ENCODE measurements around the gene NLRC5.
"Not testable (repeated sequence)": the region's sequence is repeated elsewhere in the genome, so short reads cannot be mapped to it uniquely, and the experiment has no call there.

NLRC5 gene

DNA sequence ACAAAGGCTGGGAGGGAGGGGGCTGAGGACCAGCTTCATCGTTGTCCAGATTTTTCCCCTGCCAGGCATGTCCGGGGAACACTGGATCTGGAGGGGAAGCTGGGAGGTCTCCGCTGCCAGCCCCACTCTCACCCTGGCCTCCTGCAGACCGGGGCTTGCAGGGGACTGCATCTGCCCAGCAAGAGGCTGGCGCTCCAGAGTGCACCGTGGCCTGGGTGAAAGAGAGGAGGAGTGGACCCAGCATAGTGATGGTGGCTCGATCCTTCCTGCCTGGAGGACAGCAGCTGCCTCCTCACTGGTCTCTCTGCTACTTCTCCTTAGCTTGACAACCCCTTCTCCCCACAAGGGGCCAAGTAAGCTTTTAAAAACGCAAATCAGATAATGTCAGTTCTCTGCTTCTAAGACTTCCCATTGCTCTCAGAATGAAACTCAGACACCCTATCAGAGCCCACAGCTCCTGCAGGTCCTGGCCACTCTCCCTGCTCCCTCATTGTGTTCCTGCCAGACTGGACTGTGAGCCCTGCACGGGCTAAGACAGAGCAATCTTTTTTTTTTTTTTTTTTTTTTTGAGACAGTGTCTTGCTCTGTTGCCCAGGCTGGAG is 118.1 kb downstream of the NLRC5 start:
- DNase-seq: no peak

DNA sequence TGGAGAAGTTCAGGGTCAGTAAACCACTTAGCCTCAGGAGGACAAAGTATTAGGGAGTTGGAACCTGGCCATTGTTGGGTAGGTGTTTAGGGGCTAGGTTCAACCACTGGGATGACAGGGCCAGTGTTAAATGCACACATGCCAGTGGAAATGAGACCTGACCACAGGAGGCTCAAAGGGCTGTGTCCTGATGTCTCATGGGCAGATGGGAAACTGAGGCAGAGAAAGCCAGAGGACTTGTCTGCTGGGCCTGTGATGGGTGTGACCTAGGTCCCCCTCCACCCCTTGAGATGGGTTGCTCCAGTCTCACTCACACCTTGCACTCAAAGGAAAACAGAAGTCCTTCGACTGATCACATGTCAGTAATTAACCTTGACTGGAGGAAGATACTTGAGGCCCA is 119.1 kb downstream of the NLRC5 start:
- DNase-seq: no peak

DNA sequence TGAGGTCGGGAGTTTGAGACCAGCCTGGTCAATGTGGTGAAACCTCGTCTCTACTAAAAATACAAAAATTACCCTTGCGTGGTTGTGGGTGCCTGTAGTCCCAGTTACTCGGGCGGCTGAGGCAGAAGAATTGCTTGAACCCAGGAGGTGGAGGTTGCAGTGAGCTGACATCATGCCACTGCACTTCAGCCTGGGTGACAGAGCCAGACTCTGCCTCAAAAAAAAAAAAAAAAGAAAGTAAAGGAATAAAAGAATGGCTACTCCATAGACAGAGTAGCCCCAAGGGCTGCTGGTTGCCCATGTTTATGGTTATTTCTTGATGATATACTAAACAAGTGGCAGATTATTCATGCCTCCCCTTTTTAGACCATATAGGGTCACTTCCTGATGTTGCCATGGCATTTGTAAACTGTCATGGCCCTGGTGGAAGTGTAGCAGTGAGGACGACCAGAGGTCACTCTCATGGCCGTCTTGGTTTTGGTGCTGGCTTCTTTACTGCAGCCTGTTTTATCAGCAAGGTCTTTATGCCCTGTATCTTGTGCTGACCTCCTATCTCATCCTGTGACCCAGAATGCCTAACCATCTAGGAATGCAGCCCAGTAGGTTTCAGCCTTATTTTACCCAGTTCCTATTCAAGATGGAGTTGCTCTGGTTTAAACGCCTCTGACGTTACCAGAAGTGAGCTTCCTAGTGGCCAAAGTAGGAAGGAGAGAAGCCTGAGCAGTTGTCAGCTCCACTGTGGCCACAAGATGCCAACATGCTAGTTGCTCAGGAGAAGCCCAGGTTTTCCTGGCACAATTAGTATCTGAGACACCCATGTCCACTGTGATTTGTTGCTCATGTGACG is 120.1 kb downstream of the NLRC5 start:
- not testable (repeated sequence) for DNase-seq

DNA sequence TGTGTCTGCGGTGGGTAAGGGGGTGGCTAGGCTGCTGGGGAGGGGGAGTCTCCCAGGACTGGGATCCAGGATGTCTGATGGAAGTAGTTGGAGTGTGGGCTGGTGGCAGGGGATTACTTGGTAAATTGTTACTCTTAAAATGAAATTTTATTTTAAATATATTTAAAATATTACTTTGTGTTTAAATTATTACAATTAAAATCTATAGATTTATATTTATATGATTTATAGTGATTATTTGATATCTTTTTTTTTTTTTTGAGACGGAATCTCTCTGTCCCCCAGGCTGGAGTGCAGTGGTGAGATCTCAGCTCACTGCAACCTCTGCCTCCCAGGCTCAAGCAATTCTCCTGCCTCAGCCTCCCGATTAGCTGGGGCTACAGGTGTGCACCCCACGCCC is 121.6 kb downstream of the NLRC5 start:
- no peak for DNase-seq

DNA sequence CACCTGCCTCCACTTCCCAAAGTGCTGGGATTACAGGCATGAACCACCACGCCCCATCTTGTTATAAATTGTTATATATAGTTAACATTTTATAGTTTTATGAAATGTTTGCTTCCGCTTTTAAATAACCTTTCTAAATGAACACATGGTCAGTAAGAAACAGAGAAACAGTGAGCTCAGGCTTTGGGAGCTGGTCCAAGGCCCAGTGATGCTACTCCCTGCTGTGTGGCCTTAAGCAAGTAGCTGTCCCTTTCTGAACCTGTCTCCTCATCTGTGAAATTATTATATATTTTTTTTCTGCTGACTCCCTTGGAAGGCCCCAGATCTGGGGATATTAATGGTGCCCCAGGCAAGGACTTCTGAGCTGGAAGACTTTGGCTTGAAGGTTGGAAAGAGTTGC is 122.1 kb downstream of the NLRC5 start:
- DNase-seq: no peak

DNA sequence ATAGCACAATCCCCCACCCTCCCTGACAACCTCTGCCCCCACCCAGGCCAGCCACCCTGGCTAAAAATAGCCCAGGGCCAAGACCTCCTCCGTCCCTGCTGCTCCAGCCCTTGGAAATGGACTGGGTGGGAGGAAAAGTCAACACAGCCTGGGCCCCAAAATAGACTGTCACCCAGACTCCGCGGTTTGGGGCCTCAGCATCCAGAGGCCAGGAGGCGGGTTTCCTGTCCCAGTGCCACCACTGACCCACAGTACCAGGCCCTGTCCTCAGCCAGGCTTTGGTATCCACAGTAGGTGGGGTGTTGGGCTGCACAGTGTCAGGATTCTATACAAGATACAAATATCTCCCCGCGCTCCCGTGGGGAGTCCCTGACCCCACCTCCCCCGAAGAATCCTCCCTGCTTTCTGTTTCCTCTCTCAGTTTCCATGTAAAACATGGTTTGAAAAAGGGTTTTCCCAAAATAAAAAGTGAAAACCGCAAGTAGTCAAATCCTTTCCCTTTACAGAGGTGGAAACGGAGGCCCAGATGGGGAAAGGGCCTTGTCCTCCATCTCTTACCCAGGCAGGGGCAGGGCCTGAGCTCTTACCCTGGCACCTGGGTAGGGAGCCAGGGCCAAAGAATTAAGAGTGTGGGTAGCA is 123.2 kb downstream of the NLRC5 start:
- no peak for DNase-seq

DNA sequence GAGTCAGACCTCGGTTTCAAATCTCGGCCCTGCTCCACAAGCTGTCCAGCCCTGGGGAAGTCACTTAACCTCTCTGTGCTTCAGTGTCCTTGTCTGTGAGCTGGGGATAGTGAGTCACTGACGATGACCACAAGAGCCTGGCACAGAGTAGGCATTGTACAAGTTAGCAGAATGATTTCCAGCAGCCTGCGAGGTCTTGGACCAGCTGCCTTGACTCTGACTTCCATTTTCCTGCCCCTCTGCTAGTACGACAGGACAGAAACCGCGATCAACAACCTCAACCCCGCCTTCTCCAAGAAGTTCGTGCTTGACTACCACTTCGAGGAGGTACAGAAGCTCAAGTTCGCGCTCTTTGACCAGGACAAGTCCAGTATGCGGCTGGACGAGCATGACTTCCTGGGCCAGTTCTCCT is 123.7 kb downstream of the NLRC5 start:
- no peak for DNase-seq

DNA sequence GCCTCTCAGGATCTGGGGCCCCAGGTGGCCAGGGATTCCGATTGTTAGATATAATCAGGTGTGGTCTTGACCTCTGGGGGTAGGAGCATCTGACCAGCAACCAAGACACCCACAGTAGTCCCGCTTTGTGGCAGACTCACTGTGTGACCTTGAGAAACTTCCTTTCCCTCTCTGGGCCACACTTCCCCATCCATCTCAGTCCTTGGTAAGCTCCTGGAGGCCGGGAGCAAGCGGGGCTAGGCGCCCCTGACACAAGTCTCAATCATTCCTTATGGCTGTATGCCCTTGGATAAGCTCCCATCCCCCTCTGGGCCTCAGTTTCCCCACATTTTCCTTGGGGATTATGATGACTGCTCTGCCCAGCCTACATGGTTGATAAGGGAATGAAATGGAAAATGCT is 124.3 kb downstream of the NLRC5 start:
- DNase-seq: no peak

DNA sequence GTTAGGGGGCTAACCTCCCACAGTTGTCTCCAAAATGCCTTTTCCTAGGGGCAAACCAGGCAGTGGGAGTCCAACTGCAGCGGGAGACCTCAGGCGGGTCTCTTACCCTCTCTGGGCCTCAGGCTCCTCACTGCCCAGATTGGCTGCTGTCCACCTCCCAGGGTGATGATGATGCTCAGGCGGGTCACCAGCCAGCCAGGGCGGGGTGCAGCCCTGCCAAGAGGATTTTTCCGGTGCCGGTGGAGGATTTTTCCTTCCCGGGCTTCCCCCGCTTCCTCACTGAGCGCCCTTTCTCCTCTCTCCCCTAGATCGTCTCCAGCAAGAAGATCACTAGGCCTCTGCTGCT is 125.8 kb downstream of the NLRC5 start:
- DNase-seq: no peak

DNA sequence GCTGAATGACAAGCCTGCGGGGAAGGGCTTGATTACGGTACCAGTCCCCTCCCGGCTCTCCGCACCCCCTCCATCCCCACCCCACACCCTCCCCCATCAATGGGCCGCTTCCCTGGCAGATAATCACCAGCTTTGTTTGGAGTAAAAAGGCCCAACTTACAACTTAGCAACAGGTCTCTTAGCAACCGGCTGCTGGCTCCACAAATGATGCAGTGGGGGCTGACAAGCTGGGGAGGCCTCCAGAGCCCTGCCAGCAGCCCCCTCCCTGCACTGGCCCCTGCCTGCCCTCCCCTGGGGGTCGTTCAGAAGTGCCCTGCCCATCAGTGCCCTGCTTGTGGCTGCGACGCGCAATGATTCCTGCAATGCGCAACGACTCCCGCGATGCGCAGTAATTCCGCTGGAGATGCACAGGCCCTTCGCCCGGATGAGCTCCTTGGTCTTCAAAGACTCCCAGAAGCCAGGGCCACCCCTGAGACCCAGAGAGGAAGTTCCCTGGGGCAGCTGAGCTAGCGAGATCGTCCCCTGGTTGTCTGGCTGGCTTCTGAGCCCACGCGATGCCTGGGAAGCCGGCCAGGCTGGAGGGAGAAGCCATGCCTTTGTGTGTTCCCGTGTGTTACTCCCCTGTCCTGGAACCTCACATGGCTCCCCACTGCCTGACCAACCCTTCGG is 126.3 kb downstream of the NLRC5 start:
- no peak for DNase-seq

DNA sequence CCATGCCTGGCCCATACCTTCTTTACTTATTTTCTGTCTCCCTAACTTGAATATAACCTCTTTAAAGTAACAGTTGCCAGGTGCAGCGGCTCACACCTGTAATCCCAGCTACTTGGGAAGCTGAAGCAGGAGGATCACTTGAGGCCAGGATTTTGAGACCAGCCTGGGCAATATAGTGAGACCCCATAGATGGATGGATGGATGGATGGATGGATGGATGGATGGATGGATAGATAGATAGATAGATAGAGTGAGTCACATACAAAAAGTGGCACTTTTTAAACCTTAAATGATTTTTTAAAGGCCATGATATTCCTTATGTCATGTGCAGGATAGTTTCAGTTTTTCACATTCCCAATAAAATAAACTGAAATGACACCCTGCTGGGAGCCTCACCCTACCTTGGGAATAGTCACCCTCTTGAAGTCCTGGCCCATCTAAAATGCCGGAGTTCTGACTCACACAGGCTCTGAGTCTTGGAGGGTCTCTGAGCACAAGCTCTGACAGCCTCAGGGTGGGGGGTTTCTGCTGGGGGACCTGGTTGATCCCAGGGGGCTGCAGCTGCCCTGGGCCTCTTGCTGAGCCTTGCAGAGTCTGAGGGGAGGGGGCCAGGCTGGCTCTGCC is 129.2 kb downstream of the NLRC5 start:
- DNase-seq: no peak

DNA sequence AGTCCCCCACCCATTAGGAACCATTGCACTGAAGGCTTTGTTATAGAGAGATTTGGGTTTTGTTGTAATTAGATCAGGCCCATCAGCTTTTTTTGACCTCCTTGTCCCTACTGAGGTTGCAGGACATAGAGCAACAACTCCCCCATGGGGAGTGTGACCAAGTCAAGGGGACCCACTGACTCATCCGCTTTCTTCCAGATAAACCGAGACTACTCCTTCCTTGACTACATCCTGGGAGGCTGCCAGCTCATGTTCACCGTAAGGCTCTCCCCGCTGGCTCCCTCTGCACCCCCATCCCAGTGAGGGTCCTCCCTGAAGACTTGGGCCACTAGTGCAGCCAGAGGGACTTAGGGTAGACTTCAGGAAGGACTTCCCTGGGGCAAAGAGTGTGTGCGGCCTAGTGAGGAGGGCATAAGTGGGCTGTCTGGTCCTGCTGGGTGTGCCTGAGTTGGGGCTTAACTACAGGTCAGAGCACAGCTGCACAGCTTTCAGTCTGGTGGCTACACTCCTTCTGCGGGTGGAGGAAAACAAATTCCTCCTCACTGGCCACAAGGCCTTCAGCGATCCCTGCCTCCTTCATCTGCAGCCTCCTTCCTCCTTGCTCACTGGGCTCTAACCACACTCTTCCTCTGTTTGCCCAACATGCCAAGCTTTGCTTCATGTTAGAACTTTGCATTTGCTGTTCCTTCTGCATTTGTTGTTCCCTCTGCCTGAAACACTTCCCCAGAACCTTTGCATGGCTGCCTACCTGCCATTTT is 134.0 kb downstream of the NLRC5 start:
- no peak for DNase-seq

DNA sequence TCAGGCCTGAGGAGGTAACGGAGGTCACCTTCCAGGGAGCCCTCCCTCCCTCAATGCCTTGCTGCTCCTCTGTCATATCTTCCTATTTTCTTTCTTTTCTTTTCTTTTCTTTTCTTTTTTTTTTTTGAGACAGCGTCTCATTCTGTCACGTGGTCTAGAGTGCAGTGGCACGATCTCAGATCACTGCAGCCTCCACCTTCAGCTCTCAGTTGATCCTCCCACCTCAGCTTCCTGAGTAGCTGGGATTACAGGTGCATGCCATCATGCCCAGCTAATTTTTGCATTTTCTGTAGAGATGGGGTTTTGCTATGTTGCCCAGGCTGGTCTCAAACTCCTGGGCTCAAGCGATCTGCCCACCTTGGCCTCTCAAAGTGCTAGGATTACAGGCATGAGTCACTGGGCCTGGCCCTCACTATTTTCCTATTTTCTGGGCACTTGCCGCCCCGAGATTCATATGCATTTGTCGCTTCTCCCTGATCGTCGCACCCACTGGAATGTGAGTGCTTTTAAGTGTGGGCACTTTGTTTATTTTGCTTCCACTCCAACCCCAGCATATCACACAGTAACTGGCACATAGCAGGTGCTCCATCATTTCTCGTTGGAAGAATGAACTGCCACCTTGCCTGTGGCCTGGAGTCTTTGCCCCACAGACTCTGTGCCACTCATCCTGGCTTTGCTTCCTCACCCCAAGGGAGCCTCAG is 134.8 kb downstream of the NLRC5 start:
- peak in 1 of 5 experiments; percentile 37 for DNase-seq

DNA sequence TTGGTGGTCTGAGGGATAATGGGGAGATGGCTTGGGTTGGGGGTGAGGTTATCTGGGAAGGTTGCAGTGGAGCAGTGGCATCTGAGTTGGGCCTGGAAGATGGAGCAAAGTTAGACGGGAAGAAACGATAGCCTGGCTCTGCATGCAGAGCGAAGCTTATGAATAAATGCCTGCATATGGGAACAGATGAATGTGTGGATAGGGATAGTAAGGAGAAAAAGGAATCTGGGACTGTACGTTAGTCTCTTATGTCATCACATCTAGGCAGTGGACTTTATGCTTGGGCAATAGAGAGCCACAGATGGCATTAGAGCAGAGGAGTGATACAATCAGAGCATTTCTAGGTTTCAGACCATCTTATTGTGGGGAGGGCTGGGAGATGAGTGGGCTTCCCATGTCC is 136.0 kb downstream of the NLRC5 start:
- no peak for DNase-seq

DNA sequence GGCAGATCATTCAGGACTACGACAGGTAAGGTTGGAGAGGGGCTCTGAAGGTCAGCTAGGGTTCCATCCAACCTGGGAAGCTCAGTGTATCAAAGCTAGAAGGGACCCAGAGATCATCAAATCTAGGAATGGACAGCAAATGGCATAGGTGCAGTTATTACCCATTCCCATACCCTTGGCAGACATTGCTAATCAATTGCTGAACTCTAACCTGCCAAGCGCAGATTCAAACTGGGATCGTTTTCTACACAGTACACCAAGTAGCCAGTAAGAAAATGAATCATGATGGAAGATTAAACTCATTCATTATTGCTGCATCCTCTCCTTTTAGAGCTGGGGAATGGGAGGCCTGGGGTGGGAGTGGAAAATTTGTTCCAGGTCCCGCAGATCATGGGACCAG is 136.6 kb downstream of the NLRC5 start:
- no peak for DNase-seq

DNA sequence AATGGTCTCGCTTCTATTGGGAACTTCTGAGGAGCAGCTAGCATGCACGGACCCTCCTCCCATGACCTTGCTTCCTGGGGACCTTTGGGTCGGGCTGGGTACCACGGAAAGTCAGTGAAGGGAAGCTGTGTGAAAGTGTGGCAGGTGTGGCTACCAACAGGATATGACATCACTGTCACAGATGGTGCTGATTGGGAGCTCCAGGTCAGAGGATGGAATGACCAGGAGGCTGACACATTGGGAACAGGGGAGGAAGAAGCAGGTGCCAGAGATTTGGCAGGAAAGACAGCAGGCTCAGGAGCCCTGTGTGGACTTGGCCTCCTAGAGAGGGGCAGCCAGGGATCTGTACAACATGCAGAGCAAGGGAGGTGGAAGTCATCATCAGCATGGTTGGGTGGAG is 137.1 kb downstream of the NLRC5 start:
- DNase-seq: peak in 1 of 5 experiments; percentile 30

DNA sequence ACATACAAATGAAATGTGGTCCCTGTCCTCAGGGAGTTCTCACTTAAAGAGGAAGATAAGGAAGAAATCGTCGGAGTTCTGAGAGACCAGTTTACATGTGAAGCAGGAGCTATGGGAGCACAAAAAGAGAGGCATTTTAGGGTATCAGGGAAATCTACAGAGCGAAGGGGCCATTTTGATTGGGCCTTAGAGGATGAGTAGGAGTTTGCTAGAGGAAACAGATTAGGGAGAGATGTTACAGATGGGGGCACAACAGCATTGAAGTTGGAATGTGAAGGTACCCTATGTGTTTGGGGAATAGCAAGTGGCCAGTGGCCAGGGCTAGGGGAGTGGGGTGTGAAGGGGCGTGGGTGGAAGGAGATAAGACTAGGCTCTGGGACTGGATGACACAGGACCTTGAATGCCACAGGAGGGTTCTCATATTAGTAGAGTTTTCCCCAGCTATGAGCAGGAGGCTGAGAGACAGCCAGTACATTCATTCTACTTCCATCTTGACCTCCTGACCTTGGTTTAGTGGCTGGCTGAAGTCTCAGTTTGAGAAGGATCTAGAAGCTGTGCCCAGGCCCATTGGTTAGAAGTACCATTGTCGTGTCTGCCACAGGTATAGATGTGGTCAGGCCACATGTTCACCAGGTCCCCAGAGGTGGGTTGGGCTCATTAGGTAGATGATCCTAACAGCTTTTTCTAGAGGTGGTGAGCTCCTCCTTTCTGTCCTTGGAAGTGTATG is 137.8 kb downstream of the NLRC5 start:
- DNase-seq: peak in 1 of 5 experiments; percentile 64

DNA sequence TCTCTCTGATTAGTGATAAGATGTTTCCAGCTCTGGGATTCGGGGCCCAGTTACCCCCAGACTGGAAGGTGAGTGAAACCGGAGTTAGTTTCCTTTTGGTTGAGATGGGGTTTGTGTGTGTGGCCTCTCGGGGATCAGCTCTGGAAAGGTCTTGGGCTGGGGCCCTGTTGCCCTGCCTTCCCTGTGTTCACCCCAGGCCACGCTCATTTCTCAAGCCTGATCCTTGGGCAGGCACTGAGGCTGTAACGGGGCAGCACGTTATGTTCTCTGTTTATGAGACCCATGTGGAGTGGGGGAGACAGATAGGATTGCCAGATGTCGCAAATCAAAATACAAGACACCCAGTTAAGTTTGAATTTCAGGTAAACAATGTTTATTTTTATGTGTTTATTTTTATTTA is 138.5 kb downstream of the NLRC5 start:
- DNase-seq: no peak

DNA sequence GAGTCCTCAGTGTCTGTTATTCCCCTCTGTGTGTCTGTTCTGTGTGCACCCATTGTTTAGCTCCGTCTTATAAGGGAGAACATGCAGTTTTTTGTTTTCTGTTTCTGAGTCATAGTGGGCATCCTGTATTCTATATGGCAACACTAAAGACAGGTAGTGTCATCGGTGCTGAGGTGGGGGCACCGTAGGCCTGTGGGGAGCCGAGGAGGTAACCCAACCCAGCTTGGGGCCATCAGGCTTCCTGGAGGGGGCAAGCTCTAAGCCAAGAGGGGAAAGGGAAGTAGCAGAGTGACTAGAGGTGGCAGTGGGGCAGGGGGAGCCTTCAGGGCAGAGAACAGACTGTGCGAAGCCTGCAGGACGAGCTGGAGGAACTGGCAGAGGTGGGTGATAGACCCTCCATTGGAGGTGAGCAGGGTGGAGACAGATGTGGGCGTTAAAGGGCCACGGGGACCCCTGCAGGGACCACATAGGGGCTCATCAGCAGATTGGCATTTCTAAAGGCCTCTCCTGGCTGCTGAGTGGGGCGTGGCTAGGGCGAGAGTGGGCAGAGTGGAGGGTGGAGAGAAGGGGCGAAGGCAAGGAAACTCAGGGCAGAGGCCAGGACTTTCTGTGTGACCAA is 139.5 kb downstream of the NLRC5 start:
- peak in 4 of 5 experiments; percentile 18 to 92 (median 58) for DNase-seq

DNA sequence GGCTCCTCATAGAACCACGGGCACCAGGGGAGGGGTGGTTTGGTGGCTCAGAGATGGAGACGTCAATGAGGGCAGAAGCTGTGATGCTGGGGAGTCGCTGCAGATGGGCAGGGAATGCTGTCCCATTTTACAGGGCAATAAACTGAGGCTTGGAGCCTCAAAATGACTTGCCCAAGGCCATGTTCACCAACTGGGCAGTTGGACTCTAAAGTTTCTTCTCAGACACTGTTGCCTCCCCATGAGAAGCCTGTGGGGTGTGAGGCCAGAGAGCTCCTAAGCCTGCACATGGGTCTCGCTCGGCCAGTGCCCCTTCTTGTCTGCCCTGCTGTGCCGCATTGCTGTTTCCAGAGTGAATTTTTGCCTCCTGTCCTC is 141.6 kb downstream of the NLRC5 start:
- DNase-seq: no peak
